ENCODE measurements around the gene TCEA2.

- no peak for TF ChIP-seq CTCF (IDR thresholded peaks at IDR 0.05)
- TF ChIP-seq POLR2A (IDR thresholded peaks at IDR 0.05) = no peak
- no peak for TF ChIP-seq POLR2AphosphoS5 (IDR thresholded peaks at IDR 0.05)
Measured at GRCh38 chr20:64091770-64092169, 28.8 kb downstream of the TCEA2 start.
